GM10847 (cell line): ENCODE results near the gene PHF14.
A peak's percentile ranks its signal among the peaks of the same experiment; 100 is the strongest.

Experiments used
- POLR2A ChIP-seq: IDR thresholded peaks from 2 replicates; pipeline ENCODE4 v1.6.1; 2011; ENCODE audit not compliant: insufficient read length; ENCODE audit errors: extremely low read depth

Gene PHF14

DNA sequence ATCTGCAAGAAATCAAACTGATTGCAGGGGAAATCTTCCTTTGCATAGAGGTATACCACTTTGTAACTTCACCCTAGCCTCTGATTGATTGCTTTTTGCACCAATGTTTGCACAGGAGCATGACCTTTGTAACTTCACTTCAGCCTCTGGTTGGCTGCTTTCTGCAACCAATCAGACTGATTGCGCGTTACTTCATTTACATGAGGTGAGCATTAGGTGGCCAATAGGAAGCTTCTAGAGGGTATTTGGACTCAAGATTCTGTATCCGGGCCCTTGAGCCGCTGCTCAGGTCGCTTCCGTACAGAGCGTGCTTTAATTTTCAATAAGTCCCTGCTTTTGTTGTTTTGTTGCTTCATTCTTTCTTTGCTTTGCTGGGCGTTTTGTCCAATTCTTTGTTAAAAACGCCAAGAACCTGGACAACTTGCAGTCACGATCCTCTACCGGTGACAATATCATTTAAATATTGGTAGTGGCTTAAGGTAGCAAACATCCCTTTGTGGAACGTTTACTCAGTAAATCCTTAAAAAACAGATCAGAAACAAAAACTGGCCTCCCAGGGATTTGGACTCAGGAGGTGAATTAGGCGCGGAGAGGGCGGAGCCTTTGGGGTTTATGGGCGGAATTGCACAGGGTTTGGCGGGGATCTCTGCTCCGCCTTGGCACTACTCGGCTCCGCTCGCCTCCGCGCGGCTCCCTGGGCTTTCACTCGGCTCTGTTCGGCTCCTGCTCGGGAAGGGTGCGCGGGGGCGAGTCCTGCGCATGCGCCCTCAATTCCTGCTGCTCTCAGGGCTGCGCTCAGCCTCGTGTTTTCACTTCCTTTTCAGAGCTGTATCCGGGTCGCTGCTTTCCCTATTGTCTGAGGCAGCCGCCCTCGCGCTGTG, at the start of gene PHF14:
Gene PHF14, plus strand, starts transcription at position 812 of the 881 bp plus-strand sequence. CDS start 452 bp downstream, outside the sequence.
- TF ChIP-seq POLR2A, result peak; percentile 58

DNA sequence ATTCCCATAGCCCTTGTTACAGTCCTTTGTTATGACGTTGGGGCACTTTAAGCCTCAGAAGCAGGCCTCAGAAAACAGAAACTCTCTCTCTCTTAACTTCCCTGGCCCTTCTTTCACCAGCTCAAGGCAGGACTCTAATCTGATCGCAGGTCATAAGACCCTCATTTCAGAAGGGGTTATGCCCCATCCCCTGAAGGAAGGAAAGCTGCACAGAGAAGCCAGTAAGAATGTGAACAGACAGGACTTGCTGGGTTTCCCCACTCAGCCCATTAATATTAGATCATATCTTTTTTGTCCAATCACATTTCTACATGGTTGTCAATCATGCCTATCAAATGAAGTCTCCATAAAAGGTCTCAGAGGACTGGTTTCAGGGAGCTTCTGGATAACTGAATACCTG, 49.3 kb upstream of the PHF14 start:
- TF ChIP-seq POLR2A, result no peak

GRCh38 chr7:10930551-10930950, 43.1 kb upstream of the PHF14 start:
- no peak for TF ChIP-seq POLR2A

GRCh38 chr7:10931161-10931560, 42.5 kb upstream of the PHF14 start:
- TF ChIP-seq POLR2A, result no peak

DNA sequence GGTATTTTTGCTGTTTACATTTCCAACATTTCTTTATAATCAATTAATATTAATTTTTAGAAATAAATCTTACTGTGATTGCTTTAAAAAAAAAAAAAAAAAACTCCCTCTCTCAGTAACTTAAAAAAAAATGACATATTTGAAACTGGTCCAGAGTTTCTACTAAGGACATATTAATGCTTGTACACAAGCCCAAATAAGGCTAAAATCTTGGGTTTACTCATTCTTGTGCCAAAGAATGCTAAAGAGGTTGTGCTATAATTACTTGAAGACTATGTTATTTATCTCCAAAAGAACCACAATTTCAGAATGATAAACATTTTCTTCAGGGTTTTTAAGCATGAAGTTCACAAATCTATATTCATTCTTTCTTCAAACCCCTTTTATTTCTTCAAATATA, 39.4 kb upstream of the PHF14 start:
- no peak for TF ChIP-seq POLR2A

GRCh38 chr7:10939237-10939910, 34.3 kb upstream of the PHF14 start:
- no peak for TF ChIP-seq POLR2A

- TF ChIP-seq POLR2A, result peak; percentile 84
Measured at GRCh38 chr7:10939911-10940703, 33.6 kb upstream of the PHF14 start.

DNA sequence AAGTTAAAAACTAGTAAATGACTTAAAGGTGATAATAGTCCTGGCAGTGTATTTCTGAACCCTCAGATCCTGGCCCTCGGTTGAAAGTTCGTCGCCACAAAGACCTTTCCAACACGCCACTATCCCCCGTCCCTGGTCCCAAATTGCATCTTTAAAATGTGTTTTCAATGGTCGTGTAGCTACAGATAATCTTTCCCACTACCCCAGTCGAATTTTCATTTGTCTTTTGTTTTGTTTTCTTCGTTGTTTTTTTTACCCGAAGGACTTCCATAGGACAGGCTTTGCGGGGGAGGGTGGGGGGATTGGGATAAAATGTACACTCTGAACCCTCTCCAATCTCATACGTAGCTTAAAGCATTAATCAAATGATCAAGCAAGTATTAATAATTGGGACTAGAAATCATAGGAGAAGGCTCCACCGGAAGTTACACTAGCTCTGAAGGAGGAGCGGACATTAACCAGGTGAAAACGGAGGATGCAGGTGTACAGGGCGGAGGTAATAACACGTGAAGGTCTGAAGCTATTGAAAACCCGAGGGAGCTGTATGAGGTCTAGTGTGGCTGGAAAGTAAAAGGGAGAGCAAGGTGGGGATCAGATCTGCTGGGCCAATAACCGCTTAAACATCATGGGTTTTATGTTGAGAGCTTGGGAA, 32.8 kb upstream of the PHF14 start:
- no peak for TF ChIP-seq POLR2A

GRCh38 chr7:10950494-10950893, 23.2 kb upstream of the PHF14 start:
- no peak for TF ChIP-seq POLR2A

- no peak for TF ChIP-seq POLR2A
Measured at GRCh38 chr7:10952588-10952987, 21.1 kb upstream of the PHF14 start.

DNA sequence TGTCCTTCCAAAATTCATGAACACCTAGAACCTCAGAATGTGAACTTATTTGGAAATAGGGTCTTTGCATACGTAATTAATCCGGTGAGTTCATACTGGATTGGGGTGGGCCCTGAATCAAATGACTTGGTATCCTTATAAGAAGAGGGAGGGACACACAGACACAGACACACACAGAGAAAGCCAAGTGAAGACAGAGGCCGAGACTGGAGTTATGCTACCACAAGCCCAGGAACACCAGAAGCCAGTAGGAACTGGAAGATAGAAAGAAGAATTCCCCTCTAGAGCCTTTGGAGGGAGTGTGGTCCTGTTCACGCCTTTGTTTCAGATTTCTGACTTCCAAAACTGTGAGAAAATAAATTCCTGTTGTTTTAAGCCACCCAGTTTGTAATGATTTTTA, 17.1 kb upstream of the PHF14 start:
- TF ChIP-seq POLR2A, result no peak

- TF ChIP-seq POLR2A, result no peak
Measured at GRCh38 chr7:10972174-10972573, 1.5 kb upstream of the PHF14 start.

GRCh38 chr7:10973942-10974911, 555 bp downstream of the PHF14 start:
- no peak for TF ChIP-seq POLR2A

DNA sequence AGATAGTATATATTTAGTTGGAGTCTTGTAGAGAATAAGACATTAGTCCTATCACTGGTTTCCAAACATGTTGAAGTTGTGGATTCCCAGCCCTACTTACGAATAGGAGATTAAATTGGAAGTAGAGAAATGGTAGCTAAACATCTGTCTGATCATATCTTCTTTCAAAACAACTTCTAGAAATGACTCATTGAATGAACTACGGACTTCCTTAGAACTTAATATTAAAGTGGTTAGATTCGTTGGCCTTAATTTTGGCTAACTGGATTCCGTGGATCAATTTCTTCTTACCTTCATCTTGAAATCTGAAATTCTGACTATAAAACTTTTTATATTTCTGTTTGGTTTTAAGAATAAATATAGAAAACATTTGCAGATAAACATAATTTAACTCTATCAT, 3.4 kb downstream of the PHF14 start:
- no peak for TF ChIP-seq POLR2A
